Uterus (tissue), 4 donors: ENCODE measurements around the gene RPL37A. TPM values are rescaled to one million over a fixed set of nuclear protein-coding genes. Genes with fewer than 3 reads are reported as not detected.

ENCODE experiments used
- DNase-seq, 2 donors: peaks; one replicate each; pipeline ENCODE4 v3.0.0-alpha.2; 2019 to 2020
- H3K27ac ChIP-seq, 2 donors: fragments of 200-600 bp; sonication (generic); 1 replicate in 1 of 2; 2 replicates in 1 of 2; pipeline ENCODE4 v1.5.1; 2016 to 2018
- H3K27me3 ChIP-seq, 2 donors: fragments of 200-600 bp; sonication (generic); one replicate each; pipeline ENCODE4 v1.5.1; 2018 to 2019; ENCODE audit warnings: control low read depth in 1 of 2
- H3K36me3 ChIP-seq, 2 donors: fragments of 200-600 bp; sonication (generic); one replicate each; pipeline ENCODE4 v1.5.1; 2019; ENCODE audit warnings: control low read depth in 1 of 2
- H3K4me1 ChIP-seq, 2 donors: fragments of 200-600 bp; sonication (generic); one replicate each; pipeline ENCODE4 v1.5.1; 2018 to 2019; ENCODE audit warnings: control low read depth in 1 of 2
- H3K4me3 ChIP-seq, 2 donors: fragments of 200-600 bp; sonication (generic); 1 replicate in 1 of 2; 2 replicates in 1 of 2; pipeline ENCODE4 v1.5.1; 2018 to 2019; ENCODE audit warnings: mild to moderate bottlenecking in 1 of 2
- H3K9me3 ChIP-seq, 2 donors: fragments of 200-600 bp; sonication (generic); one replicate each; pipeline ENCODE4 v1.5.1; 2019; ENCODE audit warnings: control low read depth in 1 of 2
- POLR2A ChIP-seq, 2 donors: fragments of 450-650 bp; IDR thresholded peaks; one replicate each; pipeline ENCODE4 v1.6.1; 2016; ENCODE audit warnings: antibody characterized with exemption in 2 of 2, mild to moderate bottlenecking in 1 of 2, moderate library complexity in 1 of 2
- intact Hi-C: fragments of 100-400 bp; cut with DNase I; formaldehyde crosslinking; loops from one replicate; pipeline ENCODE4 v1.15.1; 2023; ENCODE audit warnings: low total_unique reads
- total RNA-seq, 4 donors: library from RNA; depleted of rRNA in 3 of 4; stranded (reverse); fragments of >200 nt in 3 of 4; gene quantifications; one replicate each; pipeline versions ENCODE4 v1.1.0 to v1.2.4, GENCODE V29; 2014 to 2023
- TF ChIP-seq, protein P1 (sequence below), 4 experiments: fragments of 200-600 bp in 2 of 4; fragments of 450-650 bp in 2 of 4; sonication (generic) in 2 of 4; IDR thresholded peaks; one replicate each; pipeline ENCODE4 v1.5.1; 2016 to 2019; ENCODE audit warnings: antibody characterized with exemption in 4 of 4, mild to moderate bottlenecking in 2 of 4, moderate library complexity in 1 of 4
- donor health status: DM: yes; HTN: yes; CAD: no.

RPL37A gene
- total RNA-seq, 4 donors from 2014 or later, result 716 to 2,917 (median 2,308) TPM

- no peaks in the 10 kb centered on the region for H3K27me3 ChIP-seq
- TF ChIP-seq, protein P1, sequence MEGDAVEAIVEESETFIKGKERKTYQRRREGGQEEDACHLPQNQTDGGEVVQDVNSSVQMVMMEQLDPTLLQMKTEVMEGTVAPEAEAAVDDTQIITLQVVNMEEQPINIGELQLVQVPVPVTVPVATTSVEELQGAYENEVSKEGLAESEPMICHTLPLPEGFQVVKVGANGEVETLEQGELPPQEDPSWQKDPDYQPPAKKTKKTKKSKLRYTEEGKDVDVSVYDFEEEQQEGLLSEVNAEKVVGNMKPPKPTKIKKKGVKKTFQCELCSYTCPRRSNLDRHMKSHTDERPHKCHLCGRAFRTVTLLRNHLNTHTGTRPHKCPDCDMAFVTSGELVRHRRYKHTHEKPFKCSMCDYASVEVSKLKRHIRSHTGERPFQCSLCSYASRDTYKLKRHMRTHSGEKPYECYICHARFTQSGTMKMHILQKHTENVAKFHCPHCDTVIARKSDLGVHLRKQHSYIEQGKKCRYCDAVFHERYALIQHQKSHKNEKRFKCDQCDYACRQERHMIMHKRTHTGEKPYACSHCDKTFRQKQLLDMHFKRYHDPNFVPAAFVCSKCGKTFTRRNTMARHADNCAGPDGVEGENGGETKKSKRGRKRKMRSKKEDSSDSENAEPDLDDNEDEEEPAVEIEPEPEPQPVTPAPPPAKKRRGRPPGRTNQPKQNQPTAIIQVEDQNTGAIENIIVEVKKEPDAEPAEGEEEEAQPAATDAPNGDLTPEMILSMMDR (IDR thresholded peaks at IDR 0.05), result no peak
- TF ChIP-seq POLR2A (IDR thresholded peaks at IDR 0.05), result no peak
- intact Hi-C loops, result no loop called here
- H3K27ac ChIP-seq, result no peak overlapping the region
- no peaks in the 10 kb centered on the region for H3K4me1 ChIP-seq
- H3K4me3 ChIP-seq, result no peak overlapping the region
- no peaks in the 10 kb centered on the region for H3K36me3 ChIP-seq
- no peak for DNase-seq
- no peaks in the 10 kb centered on the region for H3K9me3 ChIP-seq
These were observed 24.4 kb downstream of the RPL37A start for GRCh38 chr2:216522892-216523502.

- Histone ChIP-seq H3K27ac (no peak overlapping the region), H3K4me3 (no peak overlapping the region), H3K36me3 (no peaks in the 10 kb centered on the region), H3K9me3 (no peaks in the 10 kb centered on the region), H3K27me3 (no peaks in the 10 kb centered on the region), H3K4me1 (no peaks in the 10 kb centered on the region)
- intact Hi-C loops, result no loop called here
- DNase-seq, result no peak
- TF ChIP-seq, protein P1 (IDR thresholded peaks at IDR 0.05), result no peak
- TF ChIP-seq POLR2A (IDR thresholded peaks at IDR 0.05), result no peak
These were observed 27.3 kb downstream of the RPL37A start for GRCh38 chr2:216525972-216526371.

DNA sequence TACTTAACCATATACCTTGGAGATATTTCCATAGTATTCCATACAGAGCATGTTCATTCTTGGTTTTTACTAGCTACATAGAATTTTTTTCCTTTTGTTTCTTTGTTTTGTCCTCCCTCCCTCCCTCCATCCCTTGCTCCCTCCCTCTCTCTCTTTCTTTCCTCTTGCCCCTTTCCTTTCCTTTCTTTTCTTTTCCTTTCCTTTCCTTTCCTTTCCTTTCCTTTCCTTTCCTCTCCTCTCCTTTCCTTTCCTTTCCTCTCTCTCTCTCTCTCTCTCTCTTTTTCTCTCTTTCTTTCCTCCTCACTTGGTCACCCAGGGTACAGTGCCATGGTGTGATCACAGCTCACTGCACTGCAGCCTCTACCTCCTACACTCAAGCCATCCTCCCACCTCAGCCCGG, 28.3 kb downstream of the RPL37A start:
- DNase-seq, result no peak
- intact Hi-C loops, result no loop called here
- Histone ChIP-seq H3K36me3 (no peaks in the 10 kb centered on the region), H3K4me1 (no peaks in the 10 kb centered on the region), H3K27ac (no peak overlapping the region), H3K9me3 (no peaks in the 10 kb centered on the region), H3K4me3 (no peak overlapping the region), H3K27me3 (no peaks in the 10 kb centered on the region)
- TF ChIP-seq, protein P1 (IDR thresholded peaks at IDR 0.05), result no peak
- no peak for TF ChIP-seq POLR2A (IDR thresholded peaks at IDR 0.05)

DNA sequence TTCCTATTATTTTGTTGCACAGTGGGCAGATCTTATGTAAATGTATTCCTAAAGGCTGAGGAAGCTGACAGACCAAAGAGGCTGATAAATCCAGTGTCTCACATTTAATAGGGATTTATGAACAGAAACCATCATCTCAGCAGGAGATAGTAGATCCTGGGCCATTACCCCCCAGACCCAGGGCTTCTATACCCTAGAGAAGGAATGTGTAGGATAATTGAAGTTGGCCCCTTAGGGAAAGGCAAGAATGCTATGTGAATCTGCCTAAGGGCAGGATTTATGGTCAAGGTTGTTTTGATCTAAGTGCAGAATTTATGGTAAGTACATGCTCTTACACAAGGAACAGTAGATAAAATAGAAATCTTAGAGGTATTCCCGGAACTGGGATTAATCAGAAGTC, 29.0 kb downstream of the RPL37A start:
- DNase-seq, result no peak
- H3K36me3 ChIP-seq, result no peaks in the 10 kb centered on the region
- H3K4me1 ChIP-seq, result no peaks in the 10 kb centered on the region
- TF ChIP-seq, protein P1 (IDR thresholded peaks at IDR 0.05), result no peak
- no peak for TF ChIP-seq POLR2A (IDR thresholded peaks at IDR 0.05)
- H3K4me3 ChIP-seq, result no peak overlapping the region
- intact Hi-C loops, result no loop called here
- no peak overlapping the region for H3K27ac ChIP-seq
- H3K27me3 ChIP-seq, result no peaks in the 10 kb centered on the region
- no peaks in the 10 kb centered on the region for H3K9me3 ChIP-seq

GRCh38 chr2:216532562-216532961, 33.9 kb downstream of the RPL37A start:
- Histone ChIP-seq H3K27ac (peak overlapping the region; percentile 89 to 93), H3K27me3 (no peaks in the 10 kb centered on the region), H3K4me1 (peaks cover 7 to 19% of the 10 kb centered on the region in 2 donors), H3K9me3 (no peaks in the 10 kb centered on the region), H3K4me3 (no peak overlapping the region), H3K36me3 (no peaks in the 10 kb centered on the region)
- TF ChIP-seq, protein P1 (IDR thresholded peaks at IDR 0.05), result no peak
- TF ChIP-seq POLR2A (IDR thresholded peaks at IDR 0.05), result no peak
- no peak for DNase-seq
- intact Hi-C loops, result no loop called here
